Measurements from ENCODE around the gene MPL.
"Not testable (repeated sequence)": the region's sequence is repeated elsewhere in the genome, so short reads cannot be mapped to it uniquely, and the experiment has no call there.

MPL gene

DNA sequence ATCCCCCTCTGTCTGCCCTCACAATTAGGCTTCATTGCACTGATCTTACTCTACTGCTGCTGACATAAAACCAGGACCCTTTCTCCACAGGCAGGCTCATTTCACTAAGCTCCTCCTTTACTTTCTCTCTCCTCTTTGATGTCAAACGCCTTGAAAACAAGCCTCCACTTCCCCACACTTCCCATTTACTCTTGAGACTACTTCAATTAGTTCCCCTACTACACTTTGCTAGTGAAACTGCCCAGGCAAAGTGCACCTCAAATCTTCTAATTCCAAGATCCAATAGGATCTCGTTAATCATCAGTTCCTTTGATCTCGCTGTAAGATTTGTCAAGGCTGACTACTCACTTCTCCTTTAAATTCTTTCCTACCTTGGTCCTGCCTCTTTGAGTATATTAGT lies 15.3 kb downstream of the MPL start:
- no peak for DNase-seq (ENCODE audit: low read depth, low spot score)

GRCh38 chr1:43354471-43354870 lies 16.9 kb downstream of the MPL start:
- DNase-seq (ENCODE audit: low read depth, low spot score), result no peak

GRCh38 chr1:43354936-43355335 lies 17.3 kb downstream of the MPL start:
- DNase-seq (ENCODE audit: low read depth, low spot score), result no peak

DNA sequence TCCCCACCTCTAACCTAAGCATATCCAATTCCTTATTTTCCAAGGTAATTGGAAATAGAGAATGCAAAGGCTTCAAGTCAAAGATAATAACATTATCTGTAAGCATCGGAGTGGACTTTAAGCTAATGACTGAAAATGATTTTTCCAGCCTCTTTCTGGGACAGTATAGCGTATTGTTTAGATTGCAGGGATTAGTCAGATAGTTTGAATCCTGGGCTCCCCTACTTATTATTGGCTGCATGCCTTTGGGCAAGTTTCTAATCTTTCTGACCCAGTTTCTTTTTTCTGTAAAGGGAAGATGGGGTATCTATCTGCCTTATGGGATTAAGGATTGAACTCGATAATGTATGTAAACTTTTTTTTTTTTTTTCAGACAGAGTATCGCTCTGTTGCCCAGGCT lies 19.6 kb downstream of the MPL start:
- DNase-seq (ENCODE audit: low read depth, low spot score), result no peak

- DNase-seq (ENCODE audit: low read depth, low spot score), result no peak
Measured at GRCh38 chr1:43358121-43358745, 20.6 kb downstream of the MPL start.

GRCh38 chr1:43358746-43359693 lies 21.4 kb downstream of the MPL start, which contains the start of gene CDC20:
TSS of gene CDC20 (plus strand) at chr1:43358981. CDS start at chr1:43359216, 235 bp downstream.
- peak; percentile 94 for DNase-seq (ENCODE audit: low read depth, low spot score)

GRCh38 chr1:43359696-43360095 lies 22.1 kb downstream of the MPL start:
- no peak for DNase-seq (ENCODE audit: low read depth, low spot score)

GRCh38 chr1:43360616-43361015 lies 23.0 kb downstream of the MPL start:
- DNase-seq (ENCODE audit: low read depth, low spot score), result no peak

- no peak for DNase-seq (ENCODE audit: low read depth, low spot score)
Measured at GRCh38 chr1:43363283-43363934, 25.8 kb downstream of the MPL start.

DNA sequence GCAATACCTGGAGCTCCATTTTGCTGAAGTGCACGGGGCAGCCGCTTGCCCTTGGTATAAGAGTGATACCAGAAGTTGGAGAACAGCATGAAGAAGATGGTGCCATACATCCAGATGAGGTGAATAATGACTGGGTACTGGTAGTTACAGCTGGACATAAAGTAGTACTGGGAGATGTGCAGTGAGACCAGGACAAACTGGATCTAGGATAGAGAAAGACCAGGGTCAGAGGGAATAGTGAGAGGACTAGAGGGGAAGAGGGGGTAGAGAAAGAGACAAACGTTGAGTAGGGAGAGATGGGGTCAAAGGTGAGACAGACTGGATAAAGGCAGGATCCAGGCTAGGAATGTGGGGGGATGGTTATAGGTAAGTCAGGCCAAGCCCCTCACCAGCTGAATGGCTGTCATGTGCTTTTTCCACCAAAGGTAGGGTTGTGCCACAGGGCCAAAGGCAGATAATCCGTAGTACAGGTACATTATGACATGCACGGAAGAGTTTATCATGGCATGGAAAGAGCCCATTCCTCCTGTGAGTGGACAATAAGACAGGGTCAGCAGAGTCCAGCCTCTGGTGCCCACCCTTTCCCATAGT lies 26.4 kb downstream of the MPL start:
- DNase-seq (ENCODE audit: low read depth, low spot score), result no peak

DNA sequence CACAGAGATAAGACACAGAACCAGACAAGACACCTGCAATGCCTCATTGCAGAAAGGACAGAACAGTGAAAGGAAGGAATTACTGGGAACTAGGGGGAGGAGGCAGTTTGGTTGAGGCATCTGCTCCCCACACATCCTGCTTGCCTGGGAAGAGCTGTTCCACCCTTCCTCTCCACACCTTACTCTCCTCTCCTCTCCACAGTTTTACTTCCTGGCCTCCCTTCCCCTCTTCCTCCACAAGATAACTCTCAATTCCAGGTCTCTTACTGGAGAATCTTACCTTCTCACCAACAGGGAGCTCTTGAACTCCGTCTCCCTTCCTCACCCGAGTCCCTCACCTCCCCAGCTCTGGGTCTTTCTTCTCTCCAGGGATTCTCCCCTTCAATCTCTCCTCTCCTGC lies 28.1 kb downstream of the MPL start:
- no peak for DNase-seq (ENCODE audit: low read depth, low spot score)

GRCh38 chr1:43366179-43366578 lies 28.6 kb downstream of the MPL start:
- DNase-seq (ENCODE audit: low read depth, low spot score), result no peak

DNA sequence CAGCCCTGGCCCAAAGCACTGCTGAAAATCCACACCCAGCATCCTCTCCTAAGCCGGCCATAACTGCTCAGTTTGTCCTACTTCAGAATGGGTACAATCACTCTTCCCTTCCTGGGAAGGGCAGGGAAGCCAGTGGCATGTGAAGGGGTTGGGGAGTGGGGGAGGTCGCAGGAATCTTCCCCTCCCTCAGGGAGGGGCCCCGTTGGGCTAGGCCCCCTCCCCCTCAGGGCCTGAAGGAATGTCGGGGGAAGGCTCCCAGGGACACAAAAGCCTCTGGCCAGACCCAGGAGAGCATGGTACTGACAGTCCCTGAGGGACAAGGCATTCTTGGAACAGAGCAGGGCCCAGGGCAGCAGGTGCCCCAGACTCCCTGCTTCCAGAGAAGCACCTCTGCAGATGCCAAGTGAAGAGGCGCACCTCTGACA lies 29.0 kb downstream of the MPL start:
- DNase-seq (ENCODE audit: low read depth, low spot score), result no peak

DNA sequence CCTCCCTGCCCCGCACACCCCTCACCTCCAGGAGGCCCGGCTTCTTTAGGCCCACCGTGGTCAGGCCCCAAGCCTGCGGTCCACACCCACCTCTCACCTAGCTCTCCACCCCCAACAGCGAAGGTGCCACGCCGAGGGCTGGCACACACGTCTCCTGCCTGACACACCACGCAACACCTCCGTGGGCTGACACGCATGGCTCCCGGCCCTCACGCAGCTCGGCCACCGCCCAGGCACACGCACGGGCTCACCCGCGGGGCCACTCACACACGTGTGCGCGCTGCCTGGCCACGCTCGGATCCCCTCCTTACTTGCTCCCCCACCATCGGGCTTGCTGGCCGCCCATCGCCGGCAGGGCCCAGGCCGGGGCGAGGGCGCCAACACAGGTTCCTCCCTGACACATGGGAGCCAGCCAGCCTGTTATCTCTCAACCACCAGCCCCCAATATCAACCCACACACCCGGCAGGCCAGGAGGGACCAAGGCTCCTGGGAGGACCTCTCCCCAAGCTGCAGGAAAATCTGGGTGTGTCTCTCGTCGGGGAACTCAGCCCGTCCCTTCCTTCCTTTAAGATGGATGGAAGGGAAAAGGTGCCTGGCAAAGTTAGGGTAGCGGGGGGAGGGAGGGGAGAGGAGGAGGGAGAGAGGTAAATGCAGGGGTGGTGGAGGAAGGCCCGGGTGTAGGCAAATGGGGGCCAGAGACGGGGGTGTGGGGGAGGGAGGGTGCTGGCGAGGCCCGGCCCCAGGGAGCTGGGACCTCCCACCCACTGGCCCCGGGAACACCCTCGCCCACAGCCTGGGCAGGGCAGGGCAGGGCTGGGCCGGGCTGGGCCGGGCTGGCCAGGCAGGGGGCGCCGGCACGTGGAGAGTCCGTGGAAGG lies 29.6 kb downstream of the MPL start:
- no peak for DNase-seq (ENCODE audit: low read depth, low spot score)

DNA sequence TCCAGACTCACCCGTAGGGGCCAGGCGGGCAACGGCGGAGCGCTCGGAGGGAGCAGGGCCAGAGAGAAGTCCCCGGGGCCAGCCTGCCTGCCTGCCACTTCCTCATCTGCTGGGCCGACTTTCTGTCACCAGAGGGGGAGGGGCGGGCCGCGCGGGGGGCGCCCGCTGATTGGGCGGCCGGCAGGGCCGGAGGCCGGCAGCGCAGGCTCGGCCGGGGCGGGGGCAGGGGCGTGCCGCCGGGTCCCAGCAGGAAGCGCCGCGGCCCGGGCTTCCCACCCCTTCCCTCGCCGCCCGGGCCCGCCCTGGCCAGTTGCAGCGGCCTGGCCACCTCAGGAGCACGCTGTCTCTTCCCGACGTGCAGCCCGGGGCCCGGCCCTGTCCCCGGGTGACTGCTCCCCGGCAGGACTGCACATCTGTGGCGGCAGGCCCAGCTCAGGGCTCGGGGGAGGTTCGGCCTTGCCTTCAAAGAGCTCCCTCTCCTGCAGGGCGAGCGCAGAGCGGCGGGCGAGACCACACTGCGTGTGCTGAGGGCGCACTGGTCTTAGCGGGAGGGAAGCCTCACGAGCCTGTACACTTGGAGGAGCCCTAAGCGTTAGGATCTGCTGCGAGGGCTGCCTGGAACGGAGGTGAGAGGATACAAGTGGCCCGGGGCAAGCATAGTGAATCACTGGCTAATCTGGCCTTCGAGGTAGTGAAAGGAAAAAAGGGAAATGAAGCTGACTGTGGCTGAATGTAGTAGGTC lies 30.5 kb downstream of the MPL start, which contains the start of gene ELOVL1:
TSS of gene ELOVL1 (minus strand) at position 108 of the 742 bp plus-strand sequence. CDS start 2,402 bp downstream, outside the sequence.
- DNase-seq (ENCODE audit: low read depth, low spot score), result no peak

GRCh38 chr1:43368646-43369020 lies 31.0 kb downstream of the MPL start:
- no peak for DNase-seq (ENCODE audit: low read depth, low spot score)

DNA sequence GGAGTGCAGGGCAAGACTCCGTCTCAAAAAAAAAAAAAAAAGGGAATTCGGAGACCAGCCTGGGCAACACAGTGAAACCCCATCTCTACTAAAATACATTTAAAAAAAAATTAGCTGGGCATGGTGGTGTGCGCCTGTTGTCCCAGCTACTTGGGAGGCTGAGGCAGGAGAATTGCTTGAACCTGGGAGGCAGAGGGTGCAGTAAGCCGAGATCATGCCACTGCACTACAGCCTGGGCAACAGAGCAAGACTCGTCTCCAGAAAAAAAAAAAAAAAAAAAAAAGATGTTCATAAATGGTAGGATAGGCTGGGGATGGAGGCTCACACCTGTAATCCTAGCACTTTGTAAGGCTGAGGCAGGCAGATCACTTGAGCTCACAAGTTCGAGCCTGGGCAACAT lies 32.2 kb downstream of the MPL start:
- DNase-seq (ENCODE audit: low read depth, low spot score), result not testable (repeated sequence)

DNA sequence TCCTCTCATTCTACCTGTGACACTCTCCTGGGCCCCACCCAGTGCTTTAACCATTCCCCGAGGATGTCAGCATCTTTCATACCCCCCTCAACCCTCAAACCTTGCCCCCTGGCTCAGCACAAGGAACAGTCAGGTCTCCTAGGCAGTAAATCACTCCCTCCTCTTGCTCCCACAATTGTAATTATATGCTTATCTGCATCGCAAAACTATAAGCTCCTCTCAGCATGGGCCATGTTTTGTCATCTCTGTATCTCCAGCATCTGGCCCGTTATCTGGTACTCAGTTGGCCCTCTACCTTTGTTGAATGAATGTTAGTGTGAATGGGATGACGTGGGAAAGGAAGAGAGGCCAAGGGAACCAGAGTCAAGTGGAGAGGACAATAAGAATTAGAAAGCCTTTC lies 32.9 kb downstream of the MPL start:
- DNase-seq (ENCODE audit: low read depth, low spot score), result no peak

- DNase-seq (ENCODE audit: low read depth, low spot score), result no peak
Measured at GRCh38 chr1:43372172-43372571, 34.6 kb downstream of the MPL start.
